GM21723 (cell line): Measurements from ENCODE around the gene SHISA6.
"Not testable (repeated sequence)": the region's sequence is repeated elsewhere in the genome, so short reads cannot be mapped to it uniquely, and the experiment has no call there.

Source experiments
- ATAC-seq: cut with Tn5 transposase; IDR thresholded peaks from one replicate; pipeline ENCODE4 v1.9.1; 2021; ENCODE audit warnings: mild to moderate bottlenecking, moderate library complexity; ENCODE audit not compliant: unreplicated experiment

Gene SHISA6

DNA sequence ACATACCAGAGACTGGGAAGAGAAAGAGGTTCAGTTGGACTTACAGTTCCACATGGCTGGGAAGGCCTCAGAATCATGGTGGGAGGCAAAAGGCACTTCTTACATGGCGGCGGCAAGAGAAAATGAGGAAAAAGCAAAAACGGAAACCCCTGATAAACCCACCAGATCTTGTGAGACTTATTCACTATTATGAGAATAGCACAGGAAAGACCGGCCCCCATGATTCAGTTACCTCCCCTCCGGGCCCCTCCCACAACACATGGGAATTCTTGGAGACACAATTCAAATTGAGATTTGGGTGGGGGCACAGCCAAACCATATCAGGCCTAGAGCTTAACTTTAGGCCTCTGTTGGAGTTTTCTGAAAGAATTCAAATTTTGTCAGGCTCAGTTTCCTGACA is 60.9 kb downstream of the SHISA6 start:
- ATAC-seq, result not testable (repeated sequence)

DNA sequence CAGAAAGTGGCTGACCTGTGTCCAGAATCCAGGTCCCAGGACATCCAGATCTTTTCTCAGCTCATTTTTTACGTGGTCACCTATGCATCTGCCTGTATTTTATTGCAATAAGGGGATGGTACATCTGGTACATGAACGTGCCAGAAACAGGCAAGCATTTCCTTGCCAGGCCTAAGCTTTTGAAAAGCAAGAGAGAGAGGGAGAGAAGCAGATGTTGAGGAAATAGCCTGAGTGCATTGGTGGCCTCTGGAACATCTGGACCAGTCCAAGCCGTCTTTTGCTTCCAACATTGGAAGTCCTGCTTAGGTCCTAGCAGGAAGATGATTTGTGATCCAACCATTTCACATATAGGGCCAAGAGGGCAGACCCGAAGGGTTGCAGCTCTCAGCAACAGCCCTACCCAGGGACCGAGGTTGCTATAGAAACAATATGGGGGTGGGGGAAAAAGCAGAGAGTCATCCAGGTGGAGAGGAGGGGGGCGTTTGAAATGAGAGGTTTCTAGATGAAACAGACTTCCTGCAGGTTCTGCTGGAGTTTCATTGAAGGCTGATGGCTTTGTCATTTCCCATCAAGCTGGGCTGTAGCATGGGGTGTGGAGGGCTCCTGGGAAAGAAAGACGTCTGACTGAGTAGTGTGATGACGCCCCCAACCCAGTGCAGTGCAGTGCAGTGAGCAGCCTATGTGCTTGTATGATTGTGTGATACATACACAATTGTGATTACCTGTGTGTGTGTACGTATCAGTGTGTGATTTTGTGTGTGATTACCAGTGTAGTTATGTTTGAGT is 61.6 kb downstream of the SHISA6 start:
- no peak for ATAC-seq

DNA sequence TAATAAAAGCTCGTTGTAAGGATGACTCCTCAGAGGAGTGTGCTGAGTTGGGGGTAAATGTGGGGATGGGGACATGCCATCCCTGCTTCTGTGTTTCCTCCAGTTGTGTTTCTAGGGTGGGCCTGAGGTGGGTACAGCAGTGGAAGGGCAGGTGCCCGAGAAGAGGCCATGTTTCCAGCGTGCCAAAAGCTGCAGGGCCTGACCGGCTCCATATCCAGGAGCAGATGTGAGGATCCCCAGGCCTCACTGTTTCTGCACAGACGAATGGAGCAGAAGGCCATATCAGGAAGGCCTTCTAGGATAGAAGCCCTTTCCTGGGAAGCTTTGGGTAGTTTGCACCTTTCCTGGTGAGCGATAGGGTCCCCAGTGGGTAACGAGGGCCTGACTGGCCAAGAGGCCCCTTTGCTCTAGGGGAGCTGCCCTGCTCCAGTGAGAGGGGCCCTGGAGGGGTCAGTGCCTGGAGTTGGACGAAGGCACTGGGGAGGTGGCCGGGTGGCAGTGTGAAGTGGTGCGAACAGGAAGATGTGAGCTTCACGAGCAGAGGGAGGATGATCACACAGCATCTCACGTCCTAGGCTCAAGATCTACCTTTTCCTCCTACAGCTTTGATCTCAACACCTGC is 62.9 kb downstream of the SHISA6 start:
- ATAC-seq, result no peak

DNA sequence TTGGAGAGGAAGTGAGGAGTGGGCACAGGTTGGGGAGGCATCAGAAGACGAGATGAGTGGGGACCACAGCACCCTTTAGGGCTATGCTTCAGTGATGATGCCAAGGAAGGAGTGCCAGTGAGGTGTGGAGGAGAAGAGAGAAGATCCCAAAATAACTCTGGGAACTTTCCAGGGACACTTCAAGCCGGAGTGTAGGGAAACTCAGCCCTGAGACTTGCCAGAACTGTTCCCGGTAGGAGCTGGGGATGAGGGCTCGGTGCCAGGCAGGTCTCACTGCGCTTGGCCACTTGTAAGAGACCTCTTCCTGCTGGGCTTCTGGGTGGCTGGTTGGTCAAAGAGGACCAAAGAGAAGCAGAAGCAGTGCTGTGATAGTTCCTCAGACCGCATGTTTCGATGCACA is 63.6 kb downstream of the SHISA6 start:
- no peak for ATAC-seq

DNA sequence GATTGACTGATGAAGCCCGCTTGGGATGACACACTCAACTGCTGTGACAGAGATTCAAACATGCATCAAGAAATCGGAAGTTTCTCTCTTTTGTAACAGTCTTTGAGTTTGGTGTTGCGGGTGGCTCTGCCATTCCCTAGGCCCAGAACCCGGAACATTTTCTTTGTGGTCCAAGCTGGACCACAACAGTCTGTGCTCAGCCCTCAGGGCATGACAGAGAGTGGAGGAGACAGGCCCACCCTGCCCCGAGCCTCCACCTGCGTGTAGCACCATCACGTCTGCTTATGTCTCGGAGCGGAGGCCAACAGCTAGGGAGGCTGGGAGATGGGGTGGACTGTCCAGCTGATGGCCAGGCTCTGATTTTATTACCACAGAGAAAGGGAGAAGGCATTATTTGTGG is 64.5 kb downstream of the SHISA6 start:
- ATAC-seq, result no peak

DNA sequence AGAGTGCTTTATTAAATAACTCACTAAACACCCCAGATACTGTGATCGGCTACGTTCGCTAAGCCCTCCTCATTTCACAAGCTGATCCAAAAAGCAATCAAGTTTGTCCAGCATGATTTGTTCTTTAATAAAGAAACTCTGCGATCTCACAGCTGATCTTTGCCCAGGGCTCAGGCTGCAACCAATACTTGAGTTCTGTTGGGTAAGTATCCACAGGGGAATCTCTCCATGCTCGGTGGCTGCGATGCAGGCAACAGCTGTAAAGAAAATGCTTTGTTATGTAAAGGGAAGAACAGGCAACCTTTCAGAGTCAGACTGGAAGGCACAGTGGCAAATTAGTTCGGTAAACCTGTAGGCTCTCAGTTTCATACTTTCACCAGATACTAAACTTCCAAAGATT is 67.5 kb downstream of the SHISA6 start:
- ATAC-seq, result no peak

DNA sequence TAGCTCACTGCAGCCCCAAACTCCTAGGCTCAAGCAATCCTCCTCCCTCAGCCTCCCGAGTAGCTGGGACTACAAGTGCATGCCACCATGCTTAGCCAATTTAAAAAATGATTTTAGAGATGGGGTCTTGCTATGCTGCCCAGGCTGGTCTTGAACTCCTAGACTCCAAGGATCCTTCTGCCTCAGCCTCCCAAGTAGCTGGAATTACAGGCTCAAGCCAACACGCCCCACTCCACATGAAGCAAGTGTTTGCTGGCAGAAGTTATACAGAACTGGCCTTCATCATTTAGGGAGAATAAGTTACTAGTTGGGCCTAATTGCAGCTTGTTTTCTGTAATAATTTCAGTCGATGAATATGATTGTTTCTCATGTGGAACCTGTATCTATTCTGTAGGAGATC is 68.0 kb downstream of the SHISA6 start:
- no peak for ATAC-seq

DNA sequence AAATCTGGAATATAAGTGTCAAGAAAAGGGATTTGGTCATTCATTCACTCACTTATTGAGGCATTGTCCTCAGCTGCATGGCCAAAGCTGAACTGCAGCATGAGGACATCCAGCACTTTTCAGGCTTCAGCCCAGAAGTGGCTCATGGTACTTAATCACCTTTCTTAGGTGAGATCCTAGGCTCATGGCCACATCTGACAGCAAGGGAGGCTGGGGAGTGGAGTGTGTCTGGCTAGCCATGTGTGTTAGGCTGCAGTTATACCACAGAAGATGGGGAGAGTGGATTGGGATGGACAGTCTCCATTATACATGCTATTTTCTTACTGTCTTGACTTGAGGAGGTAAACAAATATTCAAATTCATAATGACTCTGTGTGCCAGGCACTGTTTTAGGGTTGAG is 68.8 kb downstream of the SHISA6 start:
- no peak for ATAC-seq

DNA sequence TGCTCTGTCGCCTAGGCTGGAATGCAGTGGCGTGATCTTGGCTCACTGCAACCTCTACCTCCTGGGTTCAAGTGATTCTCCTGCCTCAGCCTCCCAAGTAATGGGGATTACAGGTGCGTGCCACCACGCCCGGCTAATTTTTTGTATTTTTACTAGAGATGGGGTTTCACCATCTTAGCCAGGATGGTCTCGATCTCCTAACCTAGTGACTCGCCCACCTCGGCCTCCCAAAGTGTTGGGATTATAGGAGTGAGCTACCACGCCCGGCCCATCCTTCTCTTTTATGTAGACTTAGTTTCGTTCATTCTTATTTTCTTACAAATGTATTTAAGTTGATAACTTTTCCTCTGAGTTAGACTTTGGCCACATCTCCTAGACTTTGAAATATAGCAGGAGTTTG is 75.4 kb downstream of the SHISA6 start:
- not testable (repeated sequence) for ATAC-seq

DNA sequence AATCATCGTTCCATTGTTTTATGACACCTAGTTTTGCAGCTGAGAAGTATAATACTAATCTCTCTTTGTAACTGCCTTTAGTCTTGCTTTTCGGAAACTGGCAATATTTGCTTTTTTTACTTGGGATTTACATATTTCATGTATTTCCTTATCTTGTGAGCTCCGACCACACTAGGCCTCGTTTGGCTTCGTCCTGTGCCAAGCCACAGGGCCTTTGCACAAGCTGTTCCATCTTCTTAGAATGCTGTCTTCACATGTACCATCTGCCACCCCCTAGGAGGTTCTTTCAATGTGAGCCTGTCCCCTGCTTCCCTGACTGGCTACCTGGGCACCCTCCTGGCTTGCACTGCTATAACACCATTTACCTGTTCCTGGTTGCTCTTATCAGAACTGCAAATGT is 77.2 kb downstream of the SHISA6 start:
- no peak for ATAC-seq

DNA sequence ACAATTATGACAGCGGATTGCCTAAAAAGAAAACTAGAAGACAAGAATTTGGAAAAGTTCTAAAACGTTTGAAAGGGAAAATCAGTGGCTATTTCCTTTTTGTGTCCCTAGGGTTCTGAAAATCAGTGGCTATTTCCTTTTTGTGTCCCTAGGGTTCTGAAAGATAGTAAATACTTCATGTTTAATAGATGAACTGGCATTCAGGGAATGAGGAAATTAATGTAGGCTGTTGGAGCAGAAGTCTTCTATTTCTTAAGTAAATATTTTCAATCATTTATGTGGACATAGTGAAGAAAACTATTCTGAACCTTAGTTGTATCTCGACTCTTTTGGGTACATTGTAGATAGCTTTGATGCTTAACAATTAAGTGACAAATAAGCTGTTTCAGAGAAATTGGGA is 78.9 kb downstream of the SHISA6 start:
- no peak for ATAC-seq

DNA sequence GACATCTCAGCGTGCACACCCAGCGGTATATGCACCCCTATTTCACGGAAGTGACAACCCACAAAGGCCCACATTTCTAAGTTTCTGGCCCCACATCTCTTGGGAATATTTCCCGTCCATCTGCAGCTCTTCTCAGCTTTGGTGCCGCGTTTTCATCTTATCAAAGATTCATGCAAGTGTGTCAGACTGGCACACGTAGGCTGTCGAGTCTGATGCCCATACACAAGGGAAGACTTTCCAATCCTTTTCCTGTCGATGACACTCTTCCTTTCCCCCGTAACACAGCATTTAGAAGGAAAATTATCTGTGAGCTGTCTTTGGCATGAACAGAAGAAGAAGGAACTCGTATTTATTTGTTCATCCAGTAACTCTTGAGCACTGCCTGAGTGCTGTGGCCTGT is 83.0 kb downstream of the SHISA6 start:
- no peak for ATAC-seq

DNA sequence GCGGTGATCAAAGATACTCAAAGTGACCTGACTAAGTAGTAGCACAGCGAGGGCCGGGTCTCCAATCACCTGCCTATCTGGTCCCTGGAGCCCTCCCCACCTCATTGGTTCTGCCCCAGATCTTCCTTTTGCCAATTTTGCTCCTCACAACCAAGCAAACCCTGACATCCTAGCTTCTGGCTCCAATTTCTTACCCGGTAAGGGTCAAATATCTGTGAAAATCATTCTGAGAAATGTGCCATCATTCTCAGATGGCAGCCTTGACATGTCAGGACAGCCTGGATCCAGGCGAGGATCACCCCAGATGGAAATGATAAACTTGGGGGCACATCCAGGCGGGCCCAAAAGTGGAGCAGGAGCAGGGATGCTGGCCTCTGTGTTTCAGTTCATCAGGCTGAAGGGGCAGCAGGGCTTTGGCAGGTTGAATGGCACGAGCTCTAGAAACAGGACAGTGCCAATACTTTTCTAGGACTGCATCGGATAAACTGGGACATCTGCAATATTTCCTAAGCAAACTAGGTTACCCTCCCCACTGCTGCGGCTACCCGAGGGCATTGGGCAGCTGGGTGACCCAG is 83.9 kb downstream of the SHISA6 start:
- ATAC-seq, result no peak

DNA sequence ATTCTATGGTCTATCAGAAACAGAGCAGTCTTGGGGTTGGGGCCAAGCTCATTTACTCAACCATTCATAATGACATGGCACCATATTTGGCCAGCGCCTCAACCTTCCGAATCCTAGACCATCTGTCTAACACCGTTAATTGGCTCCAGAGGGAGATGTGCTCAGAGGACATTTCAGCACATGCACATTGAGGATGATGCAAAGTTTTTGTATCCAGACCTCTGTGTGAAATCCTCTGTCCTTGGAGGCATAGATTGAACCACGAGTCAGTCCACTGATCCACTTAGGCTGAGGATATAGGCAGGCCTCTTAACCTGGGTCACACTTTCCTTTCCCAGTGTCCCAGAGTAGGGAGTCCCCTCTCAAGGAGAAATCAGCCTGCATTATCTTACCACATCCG is 85.5 kb downstream of the SHISA6 start:
- no peak for ATAC-seq

DNA sequence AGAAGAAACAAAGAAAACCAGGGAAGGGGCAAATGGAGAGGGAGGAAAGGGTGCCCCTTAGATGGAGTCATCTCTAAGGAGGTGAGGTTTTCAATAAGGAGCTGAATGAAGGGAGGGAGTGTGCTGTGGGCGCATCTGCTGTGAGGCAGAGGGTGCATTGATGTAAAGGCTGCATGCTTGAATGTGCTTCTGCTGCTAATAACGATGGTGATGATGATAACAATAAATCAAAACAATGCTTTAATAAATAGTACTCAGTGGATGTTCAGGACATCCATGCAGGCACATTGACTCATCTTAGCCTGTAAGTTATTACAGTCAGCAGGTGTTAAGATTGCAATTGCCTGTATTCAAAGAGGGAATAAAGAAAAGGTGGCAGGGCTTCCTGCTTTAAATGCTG is 87.8 kb downstream of the SHISA6 start:
- no peak for ATAC-seq

DNA sequence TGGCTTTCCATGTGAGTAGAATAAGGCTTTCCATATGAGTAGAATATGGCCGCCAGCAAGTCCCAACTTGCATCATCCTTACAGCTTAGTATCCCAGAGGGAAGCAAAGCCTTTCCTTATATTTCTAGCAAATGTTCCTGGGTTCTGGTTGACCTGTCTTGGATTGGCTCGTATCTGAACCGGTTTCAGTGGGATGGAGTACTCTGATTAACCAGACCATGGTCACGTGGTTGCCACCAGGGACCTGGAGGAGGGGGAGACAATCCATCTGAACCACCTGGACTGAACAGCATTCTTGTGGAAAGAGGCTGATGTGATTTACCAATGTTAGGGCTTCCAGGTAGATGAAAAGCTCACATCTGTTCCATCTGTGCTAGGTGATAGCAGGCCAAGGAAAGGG is 89.0 kb downstream of the SHISA6 start:
- no peak for ATAC-seq

DNA sequence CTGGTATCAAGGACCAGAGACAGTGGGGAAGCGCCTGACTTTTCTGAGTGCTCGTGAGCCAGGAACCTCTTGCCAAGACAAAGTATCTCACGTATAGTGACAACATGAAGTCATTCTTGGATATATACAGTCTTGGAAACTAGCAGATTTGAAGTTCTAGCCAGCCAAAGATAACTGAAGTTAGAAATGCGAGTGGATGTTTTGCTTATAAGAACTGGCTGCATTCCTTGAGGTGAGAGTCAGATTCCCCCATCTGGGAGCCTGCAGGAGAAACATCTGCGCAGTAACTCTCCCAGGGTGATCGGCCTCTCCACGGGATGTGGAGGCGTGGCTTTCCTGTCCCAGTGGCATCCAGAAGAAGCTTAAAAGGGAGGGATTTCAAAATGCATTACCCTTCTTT is 89.8 kb downstream of the SHISA6 start:
- ATAC-seq, result no peak

DNA sequence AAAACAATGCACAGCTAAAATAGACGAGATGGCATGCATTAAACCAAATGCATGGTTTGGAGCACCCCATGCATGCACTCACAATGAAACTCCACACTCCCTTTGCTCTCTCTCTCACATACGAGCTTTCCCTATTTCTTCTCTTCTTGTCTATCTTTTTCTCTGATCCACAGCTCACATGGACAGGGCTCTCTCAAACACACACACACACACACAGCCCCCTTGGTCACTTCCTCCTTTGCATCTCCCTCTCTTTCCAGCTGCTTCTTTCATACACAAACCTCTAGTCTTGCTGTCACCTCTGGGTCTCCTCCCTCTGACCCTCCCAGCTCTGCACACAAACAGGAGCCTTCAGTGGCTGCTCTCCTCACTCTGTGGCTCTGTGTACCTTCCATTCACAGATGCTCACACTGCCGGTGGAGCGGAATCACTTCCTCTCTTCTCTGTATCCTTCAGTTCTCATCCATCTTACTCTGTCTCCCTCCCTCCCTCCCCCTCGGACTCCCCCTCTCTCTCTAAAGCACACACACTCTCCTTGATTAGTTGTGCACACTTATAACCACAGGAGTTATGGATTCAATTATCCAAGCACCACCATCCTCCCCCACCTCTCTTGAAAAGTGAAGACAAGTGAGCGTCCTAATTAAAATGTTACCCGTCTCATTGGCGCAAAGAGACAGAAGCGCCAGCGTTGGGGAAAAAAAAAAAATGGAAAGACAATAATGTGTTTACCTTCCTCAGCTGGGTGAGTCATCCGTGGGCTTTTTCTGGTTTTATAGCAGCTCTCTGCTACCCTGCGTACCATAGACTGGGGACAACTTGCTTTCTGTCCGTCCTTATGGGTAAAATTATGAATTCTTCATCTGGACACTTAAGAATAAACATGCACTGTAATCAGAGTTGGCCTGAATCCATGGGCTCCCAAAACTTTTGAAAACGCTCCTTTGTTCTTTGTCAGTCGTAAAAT is 90.8 kb downstream of the SHISA6 start:
- ATAC-seq, result no peak

DNA sequence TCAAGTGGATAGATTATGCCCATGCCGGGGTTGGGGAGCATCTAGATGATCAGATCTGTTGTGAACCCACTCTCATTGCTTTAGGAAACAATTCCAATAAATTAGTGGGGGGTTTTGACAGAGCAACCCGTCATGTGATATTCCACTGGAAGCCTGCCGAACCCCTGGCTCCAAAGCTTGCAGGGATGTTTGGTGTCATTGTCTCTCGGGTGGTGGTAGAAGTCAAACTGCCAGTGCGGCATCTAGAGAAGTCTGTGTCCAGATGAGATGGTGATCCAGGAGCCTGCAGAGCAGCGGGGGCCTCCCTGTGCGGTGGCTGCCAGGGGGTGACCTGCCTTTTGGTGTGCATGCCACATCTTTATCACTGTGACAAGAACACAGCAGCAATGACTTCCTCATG is 91.7 kb downstream of the SHISA6 start:
- ATAC-seq, result no peak

DNA sequence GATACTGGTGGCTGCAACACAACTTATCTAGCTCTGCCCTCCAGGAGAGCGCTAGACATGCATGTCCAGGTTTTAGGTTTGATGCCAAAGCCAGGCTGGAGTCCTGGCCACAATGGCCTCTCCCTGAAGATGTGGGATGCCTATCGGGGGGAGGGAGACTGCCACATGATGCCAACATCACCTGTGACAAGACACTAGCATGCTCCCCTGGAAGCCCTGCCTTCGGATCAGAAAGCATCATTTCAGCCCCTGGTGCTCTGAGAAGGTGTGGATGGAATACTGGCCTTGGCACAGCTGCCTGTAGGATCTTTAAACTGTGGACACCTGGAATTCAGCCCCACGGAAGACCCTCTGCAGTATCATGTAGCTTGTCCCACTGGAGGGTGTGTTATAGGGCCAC is 93.5 kb downstream of the SHISA6 start:
- ATAC-seq, result no peak

DNA sequence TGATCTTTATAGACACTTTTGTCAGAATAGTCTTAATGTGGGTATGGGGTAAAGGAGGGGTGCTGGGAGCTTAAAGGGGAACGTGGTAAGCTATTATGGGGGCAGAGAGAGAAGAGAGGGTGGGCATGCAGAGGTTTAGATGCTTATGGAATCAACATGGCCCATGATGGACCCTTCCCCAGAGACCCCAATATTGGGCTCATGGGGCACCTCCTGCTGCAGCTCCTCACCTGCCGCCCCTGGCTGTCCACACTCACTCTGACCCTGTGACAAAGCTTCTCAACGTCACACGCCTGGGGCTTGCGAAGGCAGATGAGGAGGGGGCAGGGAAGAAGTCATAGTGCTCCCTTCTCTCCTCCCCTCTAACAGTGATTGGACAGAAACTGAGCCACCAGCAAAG is 95.3 kb downstream of the SHISA6 start:
- ATAC-seq, result no peak
